Liver (tissue), 9 donors: ENCODE data around the gene PHLPP1. TPM values are rescaled to one million over a fixed set of nuclear protein-coding genes. Genes with fewer than 3 reads are reported as not detected.

Experiments
- DNase-seq: peaks from one replicate; pipeline ENCODE4 v3.0.0-alpha.2; 2017; ENCODE audit warnings: low spot score
- H3K27ac ChIP-seq, 2 donors: one replicate each; pipeline ENCODE4 v1.7.0; 2013; ENCODE audit warnings: inconsistent platforms in 2 of 2, low read length in 2 of 2, control low read depth in 1 of 2, low read depth in 1 of 2, mild to moderate bottlenecking in 1 of 2
- H3K27me3 ChIP-seq, 4 donors: one replicate each; pipeline versions ENCODE4 v1.6.1 to v1.7.0; 2013; ENCODE audit warnings: low read length in 3 of 4, inconsistent platforms in 1 of 4, mild to moderate bottlenecking in 1 of 4, moderate library complexity in 1 of 4; ENCODE audit not compliant: control insufficient read depth in 4 of 4, insufficient read depth in 4 of 4
- H3K36me3 ChIP-seq, 4 donors: one replicate each; pipeline versions ENCODE4 v1.6.1 to v1.7.0; 2013; ENCODE audit warnings: low read length in 3 of 4, mild to moderate bottlenecking in 3 of 4, low read depth in 1 of 4, moderate library complexity in 1 of 4; ENCODE audit not compliant: control insufficient read depth in 4 of 4, insufficient read depth in 3 of 4
- H3K4me1 ChIP-seq, 4 donors: one replicate each; pipeline versions ENCODE4 v1.6.1 to v1.7.0; 2013; ENCODE audit warnings: low read length in 3 of 4, mild to moderate bottlenecking in 3 of 4, moderate library complexity in 1 of 4; ENCODE audit not compliant: control insufficient read depth in 4 of 4, insufficient read depth in 4 of 4
- H3K4me3 ChIP-seq, 3 donors: one replicate each; pipeline versions ENCODE4 v1.6.1 to v1.7.0; 2013; ENCODE audit warnings: low read length in 3 of 3, control low read depth in 1 of 3, low read depth in 1 of 3, mild to moderate bottlenecking in 1 of 3
- H3K9ac ChIP-seq, 2 donors: one replicate each; pipeline ENCODE4 v1.7.0; 2013; ENCODE audit warnings: low read length in 2 of 2, mild to moderate bottlenecking in 2 of 2, moderate library complexity in 2 of 2, control low read depth in 1 of 2, low read depth in 1 of 2
- H3K9me3 ChIP-seq, 4 donors: one replicate each; pipeline versions ENCODE4 v1.6.1 to v1.7.0; 2013; ENCODE audit warnings: low read length in 3 of 4; ENCODE audit not compliant: control insufficient read depth in 4 of 4
- ATF3 ChIP-seq: IDR thresholded peaks from 2 replicates; pipeline ENCODE4 v1.6.1; 2016; ENCODE audit warnings: antibody characterized with exemption
- CTCF ChIP-seq: fragments of 150-350 bp; IDR thresholded peaks from 2 replicates; pipeline ENCODE4 v1.5.1; 2017; ENCODE audit warnings: improper control_type of control experiment, low read depth, low read length; ENCODE audit not compliant: missing input control
- EGR1 ChIP-seq, 2 donors: IDR thresholded peaks; 2 replicates each; pipeline ENCODE4 v1.6.1; 2016 to 2018; ENCODE audit warnings: antibody characterized with exemption in 2 of 2, low read depth in 2 of 2
- FOXA1 ChIP-seq: IDR thresholded peaks from 2 replicates; pipeline ENCODE4 v1.6.1; 2016; ENCODE audit warnings: antibody characterized with exemption
- FOXA2 ChIP-seq: IDR thresholded peaks from 2 replicates; pipeline ENCODE4 v1.6.1; 2016; ENCODE audit warnings: antibody characterized with exemption
- GABPA ChIP-seq, 2 donors: IDR thresholded peaks in 1 of 2; conservative IDR thresholded peaks in 1 of 2; 2 replicates each; pipeline ENCODE4 v1.6.1; 2016; ENCODE audit warnings: antibody characterized with exemption in 2 of 2, mild to moderate bottlenecking in 1 of 2, moderate library complexity in 1 of 2
- HNF4A ChIP-seq, 2 donors: conservative IDR thresholded peaks; 2 replicates each; pipeline ENCODE4 v1.6.1; 2016; ENCODE audit warnings: antibody characterized with exemption in 2 of 2, mild to moderate bottlenecking in 2 of 2
- HNF4G ChIP-seq: IDR thresholded peaks from 2 replicates; pipeline ENCODE4 v1.6.1; 2016; ENCODE audit warnings: antibody characterized with exemption
- JUND ChIP-seq, 2 donors: IDR thresholded peaks; 2 replicates each; pipeline ENCODE4 v1.6.1; 2016; ENCODE audit warnings: antibody characterized with exemption in 2 of 2
- NR2F2 ChIP-seq: IDR thresholded peaks from 2 replicates; pipeline ENCODE4 v1.6.1; 2016; ENCODE audit warnings: antibody characterized with exemption
- RAD21 ChIP-seq, 2 donors: IDR thresholded peaks; 2 replicates each; pipeline ENCODE4 v1.6.1; 2016; ENCODE audit warnings: antibody characterized with exemption in 2 of 2, mild to moderate bottlenecking in 2 of 2
- RXRA ChIP-seq, 2 donors: IDR thresholded peaks; 2 replicates each; pipeline ENCODE4 v1.6.1; 2017 to 2018; ENCODE audit warnings: antibody characterized with exemption in 2 of 2, mild to moderate bottlenecking in 1 of 2
- SP1 ChIP-seq: IDR thresholded peaks from 2 replicates; pipeline ENCODE4 v1.6.1; 2018; ENCODE audit warnings: antibody characterized with exemption, mild to moderate bottlenecking
- TAF1 ChIP-seq: conservative IDR thresholded peaks from 2 replicates; pipeline ENCODE4 v1.6.1; 2016; ENCODE audit warnings: antibody characterized with exemption, mild to moderate bottlenecking
- YY1 ChIP-seq: IDR thresholded peaks from 2 replicates; pipeline ENCODE4 v1.6.1; 2016; ENCODE audit warnings: antibody characterized with exemption, mild to moderate bottlenecking
- ZBTB33 ChIP-seq: IDR thresholded peaks from 2 replicates; pipeline ENCODE4 v1.6.1; 2016; ENCODE audit warnings: antibody characterized with exemption
- WGBS: extraction: QIAGEN DNeasy Blood & Tissue Kit; methylation state at CpG from one replicate; pipeline ENCODE4 v1.1.7; 2013; 5-methylcytosine and 5-hydroxymethylcytosine counted together
- polyA plus RNA-seq, 2 donors: library from polyadenylated mRNA; stranded (reverse) in 1 of 2; unstranded in 1 of 2; fragments of 200-250 nt in 1 of 2; fragments of >200 nt in 1 of 2; fragmentation: Nextera tagmentation in 1 of 2; extraction: Ambion mirVana in 1 of 2; gene quantifications; one replicate each; pipeline versions ENCODE4 v1.2.1 to v1.2.3, GENCODE V29; 2013 to 2015
- total RNA-seq, 2 donors: library from RNA; depleted of rRNA; stranded (reverse); fragments of >200 nt; gene quantifications; one replicate each; pipeline ENCODE4 v1.2.3, GENCODE V29; 2014
- TF ChIP-seq, protein P1 (sequence below): IDR thresholded peaks from 2 replicates; pipeline ENCODE4 v1.6.1; 2016; ENCODE audit warnings: antibody characterized with exemption, mild to moderate bottlenecking
- TF ChIP-seq, protein P2 (sequence below): IDR thresholded peaks from 2 replicates; pipeline ENCODE4 v1.6.1; 2016; ENCODE audit warnings: antibody characterized with exemption
- donor health status: healthy.
- donor health status: healthy.
- donor health status: healthy.
- donor health status: healthy.
- donor health status: healthy.

PHLPP1 gene
- total and polyA plus RNA-seq, 4 donors, result 4.2 to 14.5 (median 8.6) TPM

DNA sequence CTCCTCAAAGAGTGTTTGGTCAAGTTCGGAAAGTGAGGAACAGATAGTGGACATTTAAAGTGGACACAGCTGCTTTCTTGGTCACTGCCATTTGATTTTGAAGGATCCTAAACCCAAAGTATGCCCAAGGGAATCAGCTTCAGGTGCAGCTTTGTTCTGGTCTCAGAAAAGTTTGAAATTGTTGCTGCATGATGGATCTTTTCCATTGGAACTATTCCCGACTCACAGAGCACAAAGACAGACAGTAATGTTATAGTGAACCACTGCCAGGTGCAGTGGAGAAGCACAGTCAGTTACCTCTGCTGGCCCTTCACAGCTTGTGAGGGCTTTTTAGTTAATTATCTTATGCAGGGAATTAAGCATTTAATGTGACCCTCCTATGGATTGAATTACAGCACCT is 301.7 kb downstream of the PHLPP1 start:
- TF ChIP-seq RAD21 (IDR thresholded peaks at IDR 0.05) (no peak), SP1 (no peak), ATF3 (no peak), CTCF (no peak), RXRA (IDR thresholded peaks at IDR 0.05) (no peak), FOXA1 (no peak), YY1 (no peak), TAF1 (no peak), EGR1 (IDR thresholded peaks at IDR 0.05; ENCODE audit: low read depth in 2 of 2) (no peak), HNF4G (no peak), NR2F2 (no peak), JUND (IDR thresholded peaks at IDR 0.05) (no peak), ZBTB33 (no peak), HNF4A (conservative IDR thresholded peaks at IDR 0.05) (no peak), FOXA2 (no peak), GABPA (IDR thresholded peaks at IDR 0.05 in 1 of 2, conservative IDR thresholded peaks at IDR 0.05 in 1 of 2) (no peak)
- TF ChIP-seq, protein P1, sequence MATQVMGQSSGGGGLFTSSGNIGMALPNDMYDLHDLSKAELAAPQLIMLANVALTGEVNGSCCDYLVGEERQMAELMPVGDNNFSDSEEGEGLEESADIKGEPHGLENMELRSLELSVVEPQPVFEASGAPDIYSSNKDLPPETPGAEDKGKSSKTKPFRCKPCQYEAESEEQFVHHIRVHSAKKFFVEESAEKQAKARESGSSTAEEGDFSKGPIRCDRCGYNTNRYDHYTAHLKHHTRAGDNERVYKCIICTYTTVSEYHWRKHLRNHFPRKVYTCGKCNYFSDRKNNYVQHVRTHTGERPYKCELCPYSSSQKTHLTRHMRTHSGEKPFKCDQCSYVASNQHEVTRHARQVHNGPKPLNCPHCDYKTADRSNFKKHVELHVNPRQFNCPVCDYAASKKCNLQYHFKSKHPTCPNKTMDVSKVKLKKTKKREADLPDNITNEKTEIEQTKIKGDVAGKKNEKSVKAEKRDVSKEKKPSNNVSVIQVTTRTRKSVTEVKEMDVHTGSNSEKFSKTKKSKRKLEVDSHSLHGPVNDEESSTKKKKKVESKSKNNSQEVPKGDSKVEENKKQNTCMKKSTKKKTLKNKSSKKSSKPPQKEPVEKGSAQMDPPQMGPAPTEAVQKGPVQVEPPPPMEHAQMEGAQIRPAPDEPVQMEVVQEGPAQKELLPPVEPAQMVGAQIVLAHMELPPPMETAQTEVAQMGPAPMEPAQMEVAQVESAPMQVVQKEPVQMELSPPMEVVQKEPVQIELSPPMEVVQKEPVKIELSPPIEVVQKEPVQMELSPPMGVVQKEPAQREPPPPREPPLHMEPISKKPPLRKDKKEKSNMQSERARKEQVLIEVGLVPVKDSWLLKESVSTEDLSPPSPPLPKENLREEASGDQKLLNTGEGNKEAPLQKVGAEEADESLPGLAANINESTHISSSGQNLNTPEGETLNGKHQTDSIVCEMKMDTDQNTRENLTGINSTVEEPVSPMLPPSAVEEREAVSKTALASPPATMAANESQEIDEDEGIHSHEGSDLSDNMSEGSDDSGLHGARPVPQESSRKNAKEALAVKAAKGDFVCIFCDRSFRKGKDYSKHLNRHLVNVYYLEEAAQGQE, result no peak
- TF ChIP-seq, protein P2, sequence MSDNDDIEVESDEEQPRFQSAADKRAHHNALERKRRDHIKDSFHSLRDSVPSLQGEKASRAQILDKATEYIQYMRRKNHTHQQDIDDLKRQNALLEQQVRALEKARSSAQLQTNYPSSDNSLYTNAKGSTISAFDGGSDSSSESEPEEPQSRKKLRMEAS, result no peak
- no peaks in the 10 kb centered on the region for H3K9me3 ChIP-seq
- DNase-seq, result no peak
- no peak overlapping the region for H3K9ac ChIP-seq
- H3K4me1 ChIP-seq, result no peaks in the 10 kb centered on the region
- 61% methylated on average over 2 of the region's 2 CpGs for WGBS
- no peaks in the 10 kb centered on the region for H3K27me3 ChIP-seq
- H3K4me3 ChIP-seq, result no peak overlapping the region
- no peaks in the 10 kb centered on the region for H3K36me3 ChIP-seq
- no peak overlapping the region for H3K27ac ChIP-seq

DNA sequence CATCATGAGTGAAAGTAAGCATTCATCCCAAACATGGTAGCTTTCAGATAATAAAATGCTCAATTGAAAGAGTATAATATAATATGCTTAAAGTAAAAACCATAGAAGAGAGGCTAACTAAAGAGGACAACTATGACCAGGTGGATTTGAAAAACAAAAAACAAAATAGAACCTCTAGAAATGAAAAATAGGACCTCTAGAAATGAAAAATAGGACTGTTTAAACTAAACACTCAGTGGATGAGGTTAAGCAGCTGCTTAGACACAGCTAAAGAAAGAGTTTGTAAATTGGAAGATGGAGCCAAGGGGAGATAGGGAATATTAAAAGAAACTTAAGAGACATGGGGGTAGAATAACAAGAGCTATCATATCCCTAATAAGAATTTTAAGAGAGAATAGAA is 302.6 kb downstream of the PHLPP1 start:
- TF ChIP-seq HNF4G (no peak), NR2F2 (no peak), CTCF (no peak), FOXA1 (no peak), GABPA (IDR thresholded peaks at IDR 0.05 in 1 of 2, conservative IDR thresholded peaks at IDR 0.05 in 1 of 2) (no peak), FOXA2 (no peak), ATF3 (no peak), EGR1 (IDR thresholded peaks at IDR 0.05; ENCODE audit: low read depth in 2 of 2) (no peak), TAF1 (no peak), ZBTB33 (no peak), SP1 (no peak), RAD21 (IDR thresholded peaks at IDR 0.05) (no peak)
- TF ChIP-seq, protein P2, result no peak

More for the DNA sequence above, 302.6 kb downstream of the PHLPP1 start:
- no peak for DNase-seq
- no peaks in the 10 kb centered on the region for H3K9me3 ChIP-seq
- H3K27me3 ChIP-seq, result no peaks in the 10 kb centered on the region
- H3K9ac ChIP-seq, result no peak overlapping the region
- no peaks in the 10 kb centered on the region for H3K4me1 ChIP-seq
- no peak overlapping the region for H3K27ac ChIP-seq
- no peak overlapping the region for H3K4me3 ChIP-seq
- H3K36me3 ChIP-seq, result no peaks in the 10 kb centered on the region
